ENCODE data around the gene COL5A1. TPM values are rescaled to one million over a fixed set of nuclear protein-coding genes. Genes with fewer than 3 reads are reported as not detected.

The COL5A1 gene
- total and polyA plus RNA-seq, 2 experiments from 2014 or later = 2.5 to 13.1 TPM

DNA sequence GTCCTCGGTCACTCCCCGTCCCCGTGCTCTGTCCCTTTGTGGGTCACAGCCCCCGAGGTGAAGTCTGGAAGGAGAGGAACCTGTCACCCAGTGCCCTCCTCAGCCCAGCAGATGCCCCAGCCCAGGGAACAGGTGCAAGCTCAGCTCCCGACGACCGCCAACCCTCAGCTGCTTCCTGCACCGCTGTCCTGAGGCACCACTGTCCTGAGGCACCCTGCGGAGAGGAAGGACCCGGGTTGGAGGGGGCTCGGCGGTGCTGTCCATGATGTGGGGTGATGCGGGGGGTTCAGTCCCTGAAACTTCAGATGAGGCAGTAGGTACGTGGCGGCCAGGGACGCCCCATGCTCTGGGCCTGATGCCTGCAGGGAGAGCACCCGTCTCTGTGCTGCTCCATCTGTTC is 81.4 kb downstream of the COL5A1 start:
- Histone ChIP-seq H4K20me1 (replicated peaks; ENCODE audit: insufficient read depth) (no peaks in the 10 kb centered on the region), H3K4me3 (no peak overlapping the region), H2AFZ (no peak overlapping the region), H3K27me3 (ENCODE audit: insufficient read depth) (no peaks in the 10 kb centered on the region), H3F3A (replicated peaks; ENCODE audit: low read depth) (no peaks in the 10 kb centered on the region), H3K9me2 (ENCODE audit: insufficient read depth) (no peaks in the 10 kb centered on the region), H3K4me1 (ENCODE audit: insufficient read depth) (no peaks in the 10 kb centered on the region), H3K79me2 (replicated peaks; ENCODE audit: insufficient read depth) (no peaks in the 10 kb centered on the region), H3K4me2 (no peak overlapping the region), H3K27ac (ENCODE audit: low read depth) (no peak overlapping the region), H3K36me3 (ENCODE audit: insufficient read depth) (no peaks in the 10 kb centered on the region)
- H3K27me3 Mint-ChIP-seq (ENCODE audit: insufficient read depth, low read depth, poor library complexity) = peaks cover 4% of the 10 kb centered on the region
- no peak overlapping the region for H3K4me3 Mint-ChIP-seq
- TF ChIP-seq, protein P1, sequence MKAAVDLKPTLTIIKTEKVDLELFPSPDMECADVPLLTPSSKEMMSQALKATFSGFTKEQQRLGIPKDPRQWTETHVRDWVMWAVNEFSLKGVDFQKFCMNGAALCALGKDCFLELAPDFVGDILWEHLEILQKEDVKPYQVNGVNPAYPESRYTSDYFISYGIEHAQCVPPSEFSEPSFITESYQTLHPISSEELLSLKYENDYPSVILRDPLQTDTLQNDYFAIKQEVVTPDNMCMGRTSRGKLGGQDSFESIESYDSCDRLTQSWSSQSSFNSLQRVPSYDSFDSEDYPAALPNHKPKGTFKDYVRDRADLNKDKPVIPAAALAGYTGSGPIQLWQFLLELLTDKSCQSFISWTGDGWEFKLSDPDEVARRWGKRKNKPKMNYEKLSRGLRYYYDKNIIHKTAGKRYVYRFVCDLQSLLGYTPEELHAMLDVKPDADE (IDR thresholded peaks at IDR 0.05) = no peak
- no peak for TF ChIP-seq ZNF331 (CRISPR knock-in tag; IDR thresholded peaks at IDR 0.05; ENCODE audit: low read depth)
- H3K27ac Mint-ChIP-seq = no peak overlapping the region
- ATAC-seq (no peak), DNase-seq (ENCODE audit: low spot score) (no peak)
- H3K4me1 Mint-ChIP-seq = peaks cover 3% of the 10 kb centered on the region; the same call in 1 of the 3 replicates
- H3K9me3 Mint-ChIP-seq = no peaks in the 10 kb centered on the region
- no peaks in the 10 kb centered on the region for H3K36me3 Mint-ChIP-seq (ENCODE audit: low read depth)

DNA sequence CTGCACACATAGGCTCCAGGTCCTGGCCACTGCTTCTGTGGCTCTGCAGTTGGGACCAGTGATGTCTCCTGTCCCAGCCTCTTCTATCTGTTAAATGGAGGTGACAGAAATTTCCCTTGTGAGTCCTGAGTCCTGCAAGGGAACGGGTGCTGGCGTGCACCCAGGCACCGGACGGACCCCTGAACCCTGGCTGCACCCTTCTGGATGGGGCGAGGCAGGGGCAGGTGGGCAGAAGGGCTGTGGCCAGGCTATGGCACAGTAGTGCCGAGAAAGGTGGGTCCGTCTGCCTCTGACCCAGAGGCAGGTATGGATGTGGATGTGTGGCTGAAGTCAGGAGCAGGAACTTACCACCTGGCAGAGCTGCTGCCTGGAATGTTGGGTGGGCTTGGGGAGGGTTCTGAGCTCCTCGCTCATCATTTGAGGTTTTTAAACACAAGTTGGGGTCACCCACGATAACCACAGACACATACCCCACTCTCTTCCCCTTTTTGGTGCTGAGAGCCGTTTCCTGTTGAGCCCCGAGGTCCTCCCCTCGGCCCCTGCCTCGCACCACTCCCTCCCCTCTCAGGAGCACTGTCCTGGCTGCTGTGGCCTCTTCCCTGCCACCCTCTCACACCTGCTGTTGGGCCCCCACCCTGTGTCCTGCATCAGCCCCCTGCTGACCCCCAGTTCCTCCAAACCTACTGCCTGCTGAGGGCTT is 82.0 kb downstream of the COL5A1 start:
- Histone ChIP-seq H3F3A (replicated peaks; ENCODE audit: low read depth) (no peaks in the 10 kb centered on the region), H2AFZ (no peak overlapping the region), H3K36me3 (ENCODE audit: insufficient read depth) (no peaks in the 10 kb centered on the region), H3K4me2 (no peak overlapping the region), H3K79me2 (replicated peaks; ENCODE audit: insufficient read depth) (no peaks in the 10 kb centered on the region), H4K20me1 (replicated peaks; ENCODE audit: insufficient read depth) (no peaks in the 10 kb centered on the region), H3K4me3 (no peak overlapping the region), H3K27ac (ENCODE audit: low read depth) (no peak overlapping the region), H3K4me1 (ENCODE audit: insufficient read depth) (no peaks in the 10 kb centered on the region), H3K27me3 (ENCODE audit: insufficient read depth) (no peaks in the 10 kb centered on the region), H3K9me2 (ENCODE audit: insufficient read depth) (no peaks in the 10 kb centered on the region)
- DNase-seq (ENCODE audit: low spot score) = no peak
- no peaks in the 10 kb centered on the region for H3K36me3 Mint-ChIP-seq (ENCODE audit: low read depth)
- no peak for ATAC-seq
- H3K4me3 Mint-ChIP-seq = no peak overlapping the region
- H3K27me3 Mint-ChIP-seq (ENCODE audit: insufficient read depth, low read depth, poor library complexity) = peaks cover 4% of the 10 kb centered on the region
- peaks cover 3% of the 10 kb centered on the region; the same call in 1 of the 3 replicates for H3K4me1 Mint-ChIP-seq
- no peaks in the 10 kb centered on the region for H3K9me3 Mint-ChIP-seq
- no peak overlapping the region; the same call in 1 of the 2 replicates for H3K27ac Mint-ChIP-seq
- no peak for TF ChIP-seq CTCF (conservative IDR thresholded peaks at IDR 0.05; ENCODE audit: low read depth in 2 of 2)
- no peak for TF ChIP-seq POLR2AphosphoS5 (IDR thresholded peaks at IDR 0.05; ENCODE audit: low read depth)
- TF ChIP-seq ZNF331 (CRISPR knock-in tag; IDR thresholded peaks at IDR 0.05; ENCODE audit: low read depth) = no peak
- no peak for TF ChIP-seq NANOG (IDR thresholded peaks at IDR 0.05; ENCODE audit: borderline replicate concordance)
- TF ChIP-seq, protein P2, sequence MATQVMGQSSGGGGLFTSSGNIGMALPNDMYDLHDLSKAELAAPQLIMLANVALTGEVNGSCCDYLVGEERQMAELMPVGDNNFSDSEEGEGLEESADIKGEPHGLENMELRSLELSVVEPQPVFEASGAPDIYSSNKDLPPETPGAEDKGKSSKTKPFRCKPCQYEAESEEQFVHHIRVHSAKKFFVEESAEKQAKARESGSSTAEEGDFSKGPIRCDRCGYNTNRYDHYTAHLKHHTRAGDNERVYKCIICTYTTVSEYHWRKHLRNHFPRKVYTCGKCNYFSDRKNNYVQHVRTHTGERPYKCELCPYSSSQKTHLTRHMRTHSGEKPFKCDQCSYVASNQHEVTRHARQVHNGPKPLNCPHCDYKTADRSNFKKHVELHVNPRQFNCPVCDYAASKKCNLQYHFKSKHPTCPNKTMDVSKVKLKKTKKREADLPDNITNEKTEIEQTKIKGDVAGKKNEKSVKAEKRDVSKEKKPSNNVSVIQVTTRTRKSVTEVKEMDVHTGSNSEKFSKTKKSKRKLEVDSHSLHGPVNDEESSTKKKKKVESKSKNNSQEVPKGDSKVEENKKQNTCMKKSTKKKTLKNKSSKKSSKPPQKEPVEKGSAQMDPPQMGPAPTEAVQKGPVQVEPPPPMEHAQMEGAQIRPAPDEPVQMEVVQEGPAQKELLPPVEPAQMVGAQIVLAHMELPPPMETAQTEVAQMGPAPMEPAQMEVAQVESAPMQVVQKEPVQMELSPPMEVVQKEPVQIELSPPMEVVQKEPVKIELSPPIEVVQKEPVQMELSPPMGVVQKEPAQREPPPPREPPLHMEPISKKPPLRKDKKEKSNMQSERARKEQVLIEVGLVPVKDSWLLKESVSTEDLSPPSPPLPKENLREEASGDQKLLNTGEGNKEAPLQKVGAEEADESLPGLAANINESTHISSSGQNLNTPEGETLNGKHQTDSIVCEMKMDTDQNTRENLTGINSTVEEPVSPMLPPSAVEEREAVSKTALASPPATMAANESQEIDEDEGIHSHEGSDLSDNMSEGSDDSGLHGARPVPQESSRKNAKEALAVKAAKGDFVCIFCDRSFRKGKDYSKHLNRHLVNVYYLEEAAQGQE (IDR thresholded peaks at IDR 0.05; ENCODE audit: unreplicated experiment) = no peak
- no peak for TF ChIP-seq CREB1 (CRISPR knock-in tag; IDR thresholded peaks at IDR 0.05; ENCODE audit: low read depth)
- TF ChIP-seq EZH2phosphoT487 (IDR thresholded peaks at IDR 0.05; ENCODE audit: unreplicated experiment) = no peak
- TF ChIP-seq ZNF114 (CRISPR knock-in tag; IDR thresholded peaks at IDR 0.05) = no peak
- TF ChIP-seq EZH2 (IDR thresholded peaks at IDR 0.05; ENCODE audit: low read depth, unreplicated experiment) = no peak
- TF ChIP-seq STAT1 (IDR thresholded peaks at IDR 0.05; ENCODE audit: unreplicated experiment) = no peak
- no peak for TF ChIP-seq JUNB (IDR thresholded peaks at IDR 0.05; ENCODE audit: unreplicated experiment)
- TF ChIP-seq, protein P1 (IDR thresholded peaks at IDR 0.05) = no peak

Measured in GM23338 (cell line).